ENCODE results near the gene LGR4.
"Not testable (repeated sequence)": the region's sequence is repeated elsewhere in the genome, so short reads cannot be mapped to it uniquely, and the experiment has no call there.

The LGR4 gene

GRCh38 chr11:27372164-27372563, 100.4 kb downstream of the LGR4 start:
- no peak for DNase-seq

GRCh38 chr11:27371489-27371888, 101.1 kb downstream of the LGR4 start:
- no peak for DNase-seq

GRCh38 chr11:27370374-27370773, 102.2 kb downstream of the LGR4 start:
- DNase-seq, result peak; percentile 74

- DNase-seq, result no peak
These were observed 104.7 kb downstream of the LGR4 start for GRCh38 chr11:27367881-27368280.

GRCh38 chr11:27363576-27364117, 108.9 kb downstream of the LGR4 start:
- no peak for DNase-seq

- DNase-seq, result peak; percentile 98
These were observed 109.6 kb downstream of the LGR4 start, which contains the start of gene CCDC34 for GRCh38 chr11:27362749-27363575. Gene CCDC34 (minus strand): TSS chr11:27363215. CDS start chr11:27363194, 21 bp downstream.

GRCh38 chr11:27361649-27362431, 110.8 kb downstream of the LGR4 start:
- DNase-seq, result no peak

GRCh38 chr11:27358296-27358695, 114.3 kb downstream of the LGR4 start:
- no peak for DNase-seq

GRCh38 chr11:27357250-27357649, 115.3 kb downstream of the LGR4 start:
- no peak for DNase-seq

GRCh38 chr11:27356624-27357222, 115.9 kb downstream of the LGR4 start:
- DNase-seq, result no peak

- DNase-seq, result no peak
These were observed 117.0 kb downstream of the LGR4 start for GRCh38 chr11:27355575-27356104.

GRCh38 chr11:27354359-27354965, 118.1 kb downstream of the LGR4 start:
- no peak for DNase-seq

- no peak for DNase-seq
These were observed 118.8 kb downstream of the LGR4 start for GRCh38 chr11:27353593-27354358.

GRCh38 chr11:27352781-27353180, 119.8 kb downstream of the LGR4 start:
- no peak for DNase-seq

GRCh38 chr11:27350511-27350910, 122.1 kb downstream of the LGR4 start:
- no peak for DNase-seq

- DNase-seq, result no peak
These were observed 122.7 kb downstream of the LGR4 start for GRCh38 chr11:27349919-27350318.

- no peak for DNase-seq
These were observed 124.2 kb downstream of the LGR4 start for GRCh38 chr11:27348340-27348873.

- DNase-seq, result no peak
These were observed 124.9 kb downstream of the LGR4 start for GRCh38 chr11:27347359-27348339.

- no peak for DNase-seq
These were observed 132.6 kb downstream of the LGR4 start for GRCh38 chr11:27339941-27340340.

GRCh38 chr11:27334764-27335163, 137.8 kb downstream of the LGR4 start:
- not testable (repeated sequence) for DNase-seq

Data from eye (tissue), 1 donor.